Measurements from ENCODE around the gene ADNP. TPM values are rescaled to one million over a fixed set of nuclear protein-coding genes. Genes with fewer than 3 reads are reported as not detected.

The ADNP gene
- total and polyA plus RNA-seq, 2 of the 13 experiments (the other 11 are each of a cell fraction or from before 2014, with no cell fraction given) = 21.0 to 21.5 TPM

DNA sequence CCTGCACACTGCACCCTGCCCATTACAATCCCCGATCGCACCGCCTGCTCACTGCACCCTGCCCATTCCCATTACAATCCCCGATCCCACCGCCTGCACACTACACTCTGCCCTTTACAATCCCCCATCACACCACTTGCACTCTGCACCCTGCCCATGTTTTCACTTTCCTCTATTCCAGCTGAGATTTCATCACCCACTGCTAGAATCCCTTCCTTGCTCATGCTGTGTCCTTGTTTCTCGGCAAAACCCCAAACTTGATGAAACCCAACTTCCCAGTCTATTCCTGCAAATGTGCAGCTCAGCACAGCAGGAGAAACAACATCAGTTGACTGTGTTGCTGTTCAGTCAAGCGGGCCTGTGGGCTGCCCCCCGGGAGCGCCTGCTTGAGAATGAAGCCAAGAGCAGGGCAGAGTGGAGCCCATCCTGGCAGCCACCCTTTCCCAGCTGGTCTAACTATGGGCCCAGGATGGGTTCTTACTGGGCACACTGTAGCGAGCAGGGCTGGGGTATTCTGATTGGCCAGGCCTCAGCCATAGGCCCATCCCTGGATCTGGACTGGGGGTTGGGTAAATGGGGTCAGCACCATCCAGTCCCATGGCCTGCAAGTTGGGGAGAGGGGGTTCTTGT is 44.6 kb upstream of the ADNP start (continued):
- TF ChIP-seq, protein P1, sequence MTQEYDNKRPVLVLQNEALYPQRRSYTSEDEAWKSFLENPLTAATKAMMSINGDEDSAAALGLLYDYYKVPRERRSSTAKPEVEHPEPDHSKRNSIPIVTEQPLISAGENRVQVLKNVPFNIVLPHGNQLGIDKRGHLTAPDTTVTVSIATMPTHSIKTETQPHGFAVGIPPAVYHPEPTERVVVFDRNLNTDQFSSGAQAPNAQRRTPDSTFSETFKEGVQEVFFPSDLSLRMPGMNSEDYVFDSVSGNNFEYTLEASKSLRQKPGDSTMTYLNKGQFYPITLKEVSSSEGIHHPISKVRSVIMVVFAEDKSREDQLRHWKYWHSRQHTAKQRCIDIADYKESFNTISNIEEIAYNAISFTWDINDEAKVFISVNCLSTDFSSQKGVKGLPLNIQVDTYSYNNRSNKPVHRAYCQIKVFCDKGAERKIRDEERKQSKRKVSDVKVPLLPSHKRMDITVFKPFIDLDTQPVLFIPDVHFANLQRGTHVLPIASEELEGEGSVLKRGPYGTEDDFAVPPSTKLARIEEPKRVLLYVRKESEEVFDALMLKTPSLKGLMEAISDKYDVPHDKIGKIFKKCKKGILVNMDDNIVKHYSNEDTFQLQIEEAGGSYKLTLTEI (CRISPR knock-in tag; conservative IDR thresholded peaks at IDR 0.05) = no peak
- TF ChIP-seq HNF4A (CRISPR knock-in tag; IDR thresholded peaks at IDR 0.05) = peak; percentile 63; the same call in 1 of the 2 replicates
- TF ChIP-seq IRF2 (CRISPR knock-in tag; IDR thresholded peaks at IDR 0.05) = no peak
- TF ChIP-seq MTA1 (CRISPR knock-in tag; IDR thresholded peaks at IDR 0.05; ENCODE audit: borderline replicate concordance) = 0 out of 2 replicates have a peak, but pooled peaks have one; percentile 37
- 0 out of 2 replicates have a peak, but pooled peaks have one; percentile 19 for TF ChIP-seq FOXK2 (IDR thresholded peaks at IDR 0.05)
- TF ChIP-seq KAT7 (CRISPR knock-in tag; IDR thresholded peaks at IDR 0.05; ENCODE audit: borderline replicate concordance) = no peak
- TF ChIP-seq ZNF770 (CRISPR knock-in tag; IDR thresholded peaks at IDR 0.05) = no peak
- TF ChIP-seq SALL2 (CRISPR knock-in tag; IDR thresholded peaks at IDR 0.05) = no peak
- TF ChIP-seq, protein P2, sequence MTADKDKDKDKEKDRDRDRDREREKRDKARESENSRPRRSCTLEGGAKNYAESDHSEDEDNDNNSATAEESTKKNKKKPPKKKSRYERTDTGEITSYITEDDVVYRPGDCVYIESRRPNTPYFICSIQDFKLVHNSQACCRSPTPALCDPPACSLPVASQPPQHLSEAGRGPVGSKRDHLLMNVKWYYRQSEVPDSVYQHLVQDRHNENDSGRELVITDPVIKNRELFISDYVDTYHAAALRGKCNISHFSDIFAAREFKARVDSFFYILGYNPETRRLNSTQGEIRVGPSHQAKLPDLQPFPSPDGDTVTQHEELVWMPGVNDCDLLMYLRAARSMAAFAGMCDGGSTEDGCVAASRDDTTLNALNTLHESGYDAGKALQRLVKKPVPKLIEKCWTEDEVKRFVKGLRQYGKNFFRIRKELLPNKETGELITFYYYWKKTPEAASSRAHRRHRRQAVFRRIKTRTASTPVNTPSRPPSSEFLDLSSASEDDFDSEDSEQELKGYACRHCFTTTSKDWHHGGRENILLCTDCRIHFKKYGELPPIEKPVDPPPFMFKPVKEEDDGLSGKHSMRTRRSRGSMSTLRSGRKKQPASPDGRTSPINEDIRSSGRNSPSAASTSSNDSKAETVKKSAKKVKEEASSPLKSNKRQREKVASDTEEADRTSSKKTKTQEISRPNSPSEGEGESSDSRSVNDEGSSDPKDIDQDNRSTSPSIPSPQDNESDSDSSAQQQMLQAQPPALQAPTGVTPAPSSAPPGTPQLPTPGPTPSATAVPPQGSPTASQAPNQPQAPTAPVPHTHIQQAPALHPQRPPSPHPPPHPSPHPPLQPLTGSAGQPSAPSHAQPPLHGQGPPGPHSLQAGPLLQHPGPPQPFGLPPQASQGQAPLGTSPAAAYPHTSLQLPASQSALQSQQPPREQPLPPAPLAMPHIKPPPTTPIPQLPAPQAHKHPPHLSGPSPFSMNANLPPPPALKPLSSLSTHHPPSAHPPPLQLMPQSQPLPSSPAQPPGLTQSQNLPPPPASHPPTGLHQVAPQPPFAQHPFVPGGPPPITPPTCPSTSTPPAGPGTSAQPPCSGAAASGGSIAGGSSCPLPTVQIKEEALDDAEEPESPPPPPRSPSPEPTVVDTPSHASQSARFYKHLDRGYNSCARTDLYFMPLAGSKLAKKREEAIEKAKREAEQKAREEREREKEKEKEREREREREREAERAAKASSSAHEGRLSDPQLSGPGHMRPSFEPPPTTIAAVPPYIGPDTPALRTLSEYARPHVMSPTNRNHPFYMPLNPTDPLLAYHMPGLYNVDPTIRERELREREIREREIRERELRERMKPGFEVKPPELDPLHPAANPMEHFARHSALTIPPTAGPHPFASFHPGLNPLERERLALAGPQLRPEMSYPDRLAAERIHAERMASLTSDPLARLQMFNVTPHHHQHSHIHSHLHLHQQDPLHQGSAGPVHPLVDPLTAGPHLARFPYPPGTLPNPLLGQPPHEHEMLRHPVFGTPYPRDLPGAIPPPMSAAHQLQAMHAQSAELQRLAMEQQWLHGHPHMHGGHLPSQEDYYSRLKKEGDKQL (CRISPR knock-in tag; IDR thresholded peaks at IDR 0.05; ENCODE audit: low read depth) = no peak
- TF ChIP-seq, protein P3, sequence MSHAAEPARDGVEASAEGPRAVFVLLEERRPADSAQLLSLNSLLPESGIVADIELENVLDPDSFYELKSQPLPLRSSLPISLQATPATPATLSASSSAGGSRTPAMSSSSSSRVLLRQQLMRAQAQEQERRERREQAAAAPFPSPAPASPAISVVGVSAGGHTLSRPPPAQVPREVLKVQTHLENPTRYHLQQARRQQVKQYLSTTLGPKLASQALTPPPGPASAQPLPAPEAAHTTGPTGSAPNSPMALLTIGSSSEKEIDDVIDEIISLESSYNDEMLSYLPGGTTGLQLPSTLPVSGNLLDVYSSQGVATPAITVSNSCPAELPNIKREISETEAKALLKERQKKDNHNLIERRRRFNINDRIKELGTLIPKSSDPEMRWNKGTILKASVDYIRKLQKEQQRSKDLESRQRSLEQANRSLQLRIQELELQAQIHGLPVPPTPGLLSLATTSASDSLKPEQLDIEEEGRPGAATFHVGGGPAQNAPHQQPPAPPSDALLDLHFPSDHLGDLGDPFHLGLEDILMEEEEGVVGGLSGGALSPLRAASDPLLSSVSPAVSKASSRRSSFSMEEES (CRISPR knock-in tag; IDR thresholded peaks at IDR 0.05) = no peak
- TF ChIP-seq ZNF570 (CRISPR knock-in tag; IDR thresholded peaks at IDR 0.05; ENCODE audit: borderline replicate concordance) = no peak
- TF ChIP-seq ZNF136 (CRISPR knock-in tag; IDR thresholded peaks at IDR 0.05; ENCODE audit: low read depth) = no peak
- TF ChIP-seq HMG20B (CRISPR knock-in tag; conservative IDR thresholded peaks at IDR 0.05) = no peak
- TF ChIP-seq SRSF9 (IDR thresholded peaks at IDR 0.05; ENCODE audit: borderline replicate concordance, insufficient read depth, low read depth, low read length, poor library complexity, severe bottlenecking) = no peak
- TF ChIP-seq HOXA5 (CRISPR knock-in tag; IDR thresholded peaks at IDR 0.05) = no peak
- TF ChIP-seq, protein P4, sequence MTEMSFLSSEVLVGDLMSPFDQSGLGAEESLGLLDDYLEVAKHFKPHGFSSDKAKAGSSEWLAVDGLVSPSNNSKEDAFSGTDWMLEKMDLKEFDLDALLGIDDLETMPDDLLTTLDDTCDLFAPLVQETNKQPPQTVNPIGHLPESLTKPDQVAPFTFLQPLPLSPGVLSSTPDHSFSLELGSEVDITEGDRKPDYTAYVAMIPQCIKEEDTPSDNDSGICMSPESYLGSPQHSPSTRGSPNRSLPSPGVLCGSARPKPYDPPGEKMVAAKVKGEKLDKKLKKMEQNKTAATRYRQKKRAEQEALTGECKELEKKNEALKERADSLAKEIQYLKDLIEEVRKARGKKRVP (CRISPR knock-in tag; IDR thresholded peaks at IDR 0.05) = peak in 1 of 2 experiments; percentile 85; a peak in 2 of 4 replicates
- no peak for TF ChIP-seq KDM1A (CRISPR knock-in tag; IDR thresholded peaks at IDR 0.05)

Data from HepG2 (cell line).